ENCODE measurements around the gene RASAL1.

DNA sequence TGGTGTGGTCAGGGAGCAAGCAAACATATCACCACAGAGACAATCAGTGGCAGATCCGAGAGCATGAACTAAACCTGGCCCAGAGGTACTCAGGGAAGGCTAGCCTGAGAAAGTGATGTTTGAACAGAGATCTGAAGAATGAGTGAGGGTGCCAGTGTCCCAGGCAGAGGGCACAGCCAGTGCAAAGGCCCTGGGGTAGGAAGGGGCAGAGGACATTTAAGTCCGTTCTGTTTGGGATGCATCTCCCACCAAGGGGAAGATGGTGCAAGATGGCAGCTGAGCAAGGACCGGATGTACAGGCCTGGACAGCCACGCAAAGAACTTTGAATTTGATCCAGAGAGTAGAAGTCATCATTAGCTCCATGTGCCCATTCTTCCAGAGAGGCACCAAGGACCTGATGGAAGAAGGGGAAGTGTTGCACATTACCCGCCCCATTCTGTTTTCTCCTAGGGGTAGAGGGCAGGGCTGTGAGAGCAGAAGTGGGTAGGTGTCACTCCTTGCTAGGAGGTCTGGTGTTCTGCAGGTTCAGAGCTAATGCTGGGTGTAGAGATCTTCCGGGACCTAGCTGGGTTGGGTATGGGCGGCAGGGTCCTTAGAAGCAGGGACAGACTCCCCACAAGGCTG, 75.1 kb downstream of the RASAL1 start:
- TF ChIP-seq EZH2 (IDR thresholded peaks at IDR 0.05; ENCODE audit: borderline replicate concordance, insufficient read depth, low read depth, low read length, poor library complexity, severe bottlenecking) (no peak), CTCF (IDR thresholded peaks at IDR 0.05) (no peak)
